HL-60/S4 treated with retinoic acid at 250 ng/mL for 4 days and 3 days (cell line): ENCODE measurements around the gene FERMT3.
"Not testable (repeated sequence)": the region's sequence is repeated elsewhere in the genome, so short reads cannot be mapped to it uniquely, and the experiment has no call there.

Source experiments
- in situ Hi-C: fragments of 300-500 bp; cut with MboI; formaldehyde crosslinking; loops from 2 replicates; pipeline ENCODE4 v1.7.0; 2022; ENCODE audit warnings: low sequenced_read_pairs

Gene FERMT3

GRCh38 chr11:64233913-64234586 is 27.5 kb downstream of the FERMT3 start, which contains the start of gene VEGFB:
TSS of gene VEGFB (plus strand) at chr11:64234584. CDS start at chr11:64234834, 250 bp downstream.
- in situ Hi-C loops: no loop called here

- in situ Hi-C loops: no loop called here
Measured at GRCh38 chr11:64234647-64235379, 28.3 kb downstream of the FERMT3 start.

GRCh38 chr11:64235437-64236161 is 29.1 kb downstream of the FERMT3 start:
- in situ Hi-C loops: no loop called here

GRCh38 chr11:64237484-64237951 is 31.0 kb downstream of the FERMT3 start:
- in situ Hi-C loops: no loop called here

GRCh38 chr11:64238076-64238475 is 31.6 kb downstream of the FERMT3 start:
- in situ Hi-C loops: no loop called here

- in situ Hi-C loops: no loop called here
Measured at GRCh38 chr11:64238999-64239398, 32.5 kb downstream of the FERMT3 start.

- in situ Hi-C loops: no loop called here
Measured at GRCh38 chr11:64239662-64240434, 33.3 kb downstream of the FERMT3 start.

- in situ Hi-C loops: no loop called here
Measured at GRCh38 chr11:64240435-64241240, 34.1 kb downstream of the FERMT3 start, which contains the start of gene FKBP2. TSS of gene FKBP2 (plus strand) at chr11:64241095. CDS start at chr11:64242388, 1,293 bp downstream.

GRCh38 chr11:64241241-64241490 is 34.6 kb downstream of the FERMT3 start:
- in situ Hi-C loops: no loop called here

- in situ Hi-C loops: no loop called here
Measured at GRCh38 chr11:64241491-64242374, 35.2 kb downstream of the FERMT3 start.

- in situ Hi-C loops: no loop called here
Measured at GRCh38 chr11:64243236-64243854, 36.8 kb downstream of the FERMT3 start.

GRCh38 chr11:64244107-64244506 is 37.6 kb downstream of the FERMT3 start:
- in situ Hi-C loops: no loop called here

- in situ Hi-C loops: no loop called here
Measured at GRCh38 chr11:64244966-64245365, 38.4 kb downstream of the FERMT3 start.

- in situ Hi-C loops: no loop called here
Measured at GRCh38 chr11:64245401-64245796, 38.9 kb downstream of the FERMT3 start.

- in situ Hi-C loops: no loop called here
Measured at GRCh38 chr11:64245797-64246620, 39.5 kb downstream of the FERMT3 start.

GRCh38 chr11:64246621-64246870 is 40.0 kb downstream of the FERMT3 start:
- in situ Hi-C loops: not testable (repeated sequence)

- in situ Hi-C loops: no loop called here
Measured at GRCh38 chr11:64246871-64247728, 40.6 kb downstream of the FERMT3 start, which contains the start of gene PPP1R14B. TSS of gene PPP1R14B (minus strand) at chr11:64246943. CDS start at chr11:64246673, 270 bp downstream.
